Calu3 (cell line): ENCODE data around the gene LRRC70. TPM values are rescaled to one million over a fixed set of nuclear protein-coding genes. Genes with fewer than 3 reads are reported as not detected.

ENCODE experiments used
- BruUV-seq: library from RNA; stranded (reverse); fragments of 400-500 nt; replicated peaks from 2 replicates; lab custom pipeline; 2021; lab: Mats Ljungman, UMichigan
- CTCF ChIA-PET: fragments of 300-600 bp; sonication (Branson Sonifier 250); formaldehyde crosslinking; loops from one replicate; lab custom pipeline; 2022; ENCODE audit warnings: antibody characterized with exemption; lab: Charles Lee
- DNase-seq: peaks from one replicate; pipeline ENCODE4 v3.0.0; 2022
- H3K27ac Mint-ChIP-seq: one replicate; pipeline ENCODE4 v1.8.0; 2022; ENCODE audit warnings: mixed read lengths; ENCODE audit not compliant: unreplicated experiment
- H3K27me3 Mint-ChIP-seq: one replicate; pipeline ENCODE4 v1.8.0; 2022; ENCODE audit warnings: mixed read lengths; ENCODE audit not compliant: unreplicated experiment
- H3K36me3 Mint-ChIP-seq: one replicate; pipeline ENCODE4 v1.8.0; 2022; ENCODE audit warnings: mild to moderate bottlenecking, moderate library complexity, mixed read lengths; ENCODE audit not compliant: insufficient read depth, unreplicated experiment
- H3K4me1 Mint-ChIP-seq: one replicate; pipeline ENCODE4 v1.8.0; 2022; ENCODE audit warnings: mild to moderate bottlenecking, low read depth, mixed read lengths; ENCODE audit not compliant: unreplicated experiment
- H3K4me3 Mint-ChIP-seq: one replicate; pipeline ENCODE4 v1.8.0; 2022; ENCODE audit warnings: mild to moderate bottlenecking, low read depth, moderate library complexity, mixed read lengths; ENCODE audit not compliant: unreplicated experiment
- H3K9me3 Mint-ChIP-seq: one replicate; pipeline ENCODE4 v1.8.0; 2022; ENCODE audit warnings: low read depth, mixed read lengths; ENCODE audit not compliant: unreplicated experiment
- CTCF ChIP-seq: fragments of 200-600 bp; IDR thresholded peaks from one replicate; pipeline ENCODE4 v1.8.0; 2022; ENCODE audit warnings: antibody characterized with exemption; ENCODE audit not compliant: unreplicated experiment
- intact Hi-C: fragments of 100-400 bp; cut with micrococcal nuclease; formaldehyde crosslinking; loops from one replicate; pipeline ENCODE4 v1.10.0; 2022; ENCODE audit not compliant: unreplicated experiment
- total RNA-seq: library from RNA; stranded (reverse); gene quantifications from 2 replicates; pipeline ENCODE4 v1.2.3, GENCODE V29; 2022

Gene LRRC70
- total RNA-seq, 1 experiment from 2014 or later, result 2.1 TPM

- peaks cover 6% of the 10 kb centered on the region for H3K36me3 Mint-ChIP-seq
- no peaks in the 10 kb centered on the region for H3K27me3 Mint-ChIP-seq
- BruUV-seq, result no TSS peak
- intact Hi-C loops, result no loop called here
- no peak for TF ChIP-seq CTCF
- no peak for DNase-seq
- no peak overlapping the region for H3K4me3 Mint-ChIP-seq
- no peak overlapping the region for H3K27ac Mint-ChIP-seq
- no peaks in the 10 kb centered on the region for H3K4me1 Mint-ChIP-seq
- peaks cover 3% of the 10 kb centered on the region for H3K9me3 Mint-ChIP-seq
- CTCF ChIA-PET, result no interaction called here
Measured at GRCh38 chr5:62536783-62537182, 41.8 kb upstream of the LRRC70 start.

- peaks cover 3% of the 10 kb centered on the region for H3K9me3 Mint-ChIP-seq
- CTCF ChIA-PET, result no interaction called here
- peaks cover 6% of the 10 kb centered on the region for H3K36me3 Mint-ChIP-seq
- no TSS peak for BruUV-seq
- intact Hi-C loops, result no loop called here
- H3K27ac Mint-ChIP-seq, result no peak overlapping the region
- no peak overlapping the region for H3K4me3 Mint-ChIP-seq
- no peak for DNase-seq
- H3K27me3 Mint-ChIP-seq, result no peaks in the 10 kb centered on the region
- TF ChIP-seq CTCF, result no peak
- H3K4me1 Mint-ChIP-seq, result no peaks in the 10 kb centered on the region
Measured at GRCh38 chr5:62538017-62538942, 40.3 kb upstream of the LRRC70 start.

GRCh38 chr5:62542720-62543119 lies 35.9 kb upstream of the LRRC70 start:
- H3K27me3 Mint-ChIP-seq, result no peaks in the 10 kb centered on the region
- TF ChIP-seq CTCF, result no peak
- no peak for DNase-seq
- intact Hi-C loops, result no loop called here
- H3K4me1 Mint-ChIP-seq, result no peaks in the 10 kb centered on the region
- no peak overlapping the region for H3K4me3 Mint-ChIP-seq
- peaks cover 3% of the 10 kb centered on the region for H3K9me3 Mint-ChIP-seq
- BruUV-seq, result no TSS peak
- H3K36me3 Mint-ChIP-seq, result peaks cover 13% of the 10 kb centered on the region
- no peak overlapping the region for H3K27ac Mint-ChIP-seq
- CTCF ChIA-PET, result no interaction called here

- H3K36me3 Mint-ChIP-seq, result peaks cover 7% of the 10 kb centered on the region
- BruUV-seq, result no TSS peak
- TF ChIP-seq CTCF, result no peak
- DNase-seq, result no peak
- no peak overlapping the region for H3K27ac Mint-ChIP-seq
- no peak overlapping the region for H3K4me3 Mint-ChIP-seq
- no peaks in the 10 kb centered on the region for H3K27me3 Mint-ChIP-seq
- intact Hi-C loops, result no loop called here
- no peaks in the 10 kb centered on the region for H3K9me3 Mint-ChIP-seq
- H3K4me1 Mint-ChIP-seq, result no peaks in the 10 kb centered on the region
- CTCF ChIA-PET, result no interaction called here
Measured at GRCh38 chr5:62547945-62548630, 30.5 kb upstream of the LRRC70 start.
